T-helper 1 cell treated with Interleukin-12 subunit alpha and Interleukin-12 subunit beta and Interleukin-4 antibody, amounts not matched to agents 30 ng/mL and 1 ng/mL, for 36 hours (primary cell): ENCODE measurements around the gene LRCOL1. TPM values are rescaled to one million over a fixed set of nuclear protein-coding genes. Genes with fewer than 3 reads are reported as not detected.

Experiments
- total RNA-seq: library from RNA; stranded (reverse); gene quantifications from 2 replicates; pipeline ENCODE4 v1.2.3, GENCODE V29; 2022

The LRCOL1 gene
- total RNA-seq, 1 donor from 2014 or later: not detected

Other genes with a start within 250 kb of the LRCOL1 start
- 47.8 and 56.2 TPM in 2 replicates for gene FBRSL1, start 120.4 kb downstream of the LRCOL1 start, total RNA-seq
- not detected in 2 replicates for gene P2RX2, start 8.2 kb upstream of the LRCOL1 start, total RNA-seq
- gene POLE, start 76.8 kb upstream of the LRCOL1 start, total RNA-seq: 123 and 124 TPM in 2 replicates
- gene PXMP2, start 77.0 kb upstream of the LRCOL1 start, total RNA-seq: 22.0 and 22.1 TPM in 2 replicates
- gene PGAM5, start 100.3 kb upstream of the LRCOL1 start, total RNA-seq: 57.0 and 59.0 TPM in 2 replicates
- 103 and 105 TPM in 2 replicates for gene ANKLE2, start 151.2 kb upstream of the LRCOL1 start, total RNA-seq
- gene GOLGA3, start 218.3 kb upstream of the LRCOL1 start, total RNA-seq: 69.8 and 73.5 TPM in 2 replicates